Measurements from ENCODE around the gene APH1A. TPM values are rescaled to one million over a fixed set of nuclear protein-coding genes. Genes with fewer than 3 reads are reported as not detected.
"Not testable (repeated sequence)": the region's sequence is repeated elsewhere in the genome, so short reads cannot be mapped to it uniquely, and the experiment has no call there.

The APH1A gene
- total RNA-seq, 1 experiment from 2014 or later: 115 TPM

- no peak overlapping the region for H3K14ac ChIP-seq (ENCODE audit: insufficient read depth, low read length)
- no peaks in the 10 kb centered on the region; the same call in 1 of the 2 replicates for H3K27me3 Mint-ChIP-seq (ENCODE audit: low read depth)
- no peaks in the 10 kb centered on the region; the same call in 1 of the 2 replicates for H3K4me1 ChIP-seq (ENCODE audit: insufficient read depth, low read length)
- H4K20me1 ChIP-seq (ENCODE audit: control insufficient read depth, insufficient read depth, insufficient read length): no peaks in the 10 kb centered on the region
- no peak overlapping the region for H4K8ac ChIP-seq (replicated peaks; ENCODE audit: insufficient read length, low read depth, low read length)
- H3K27me3 ChIP-seq (ENCODE audit: insufficient read depth, low read length): no peaks in the 10 kb centered on the region
- H3K79me2 ChIP-seq (ENCODE audit: insufficient read depth, low read length): peaks cover 15% of the 10 kb centered on the region; the same call in 1 of the 2 replicates
- H3K56ac ChIP-seq (ENCODE audit: insufficient read length, low read depth, low read length): no peak overlapping the region
- H2AFZ ChIP-seq (ENCODE audit: low read length): no peak overlapping the region
- H3K79me1 ChIP-seq (ENCODE audit: insufficient read depth, low read depth, low read length, poor library complexity, severe bottlenecking): no peaks in the 10 kb centered on the region
- H3K23ac ChIP-seq (ENCODE audit: insufficient read length, low read depth, low read length): no peak overlapping the region
- H3K23me2 ChIP-seq (ENCODE audit: insufficient read length, low read depth, low read length, poor library complexity, severe bottlenecking): peaks cover 15% of the 10 kb centered on the region
- no peak overlapping the region for H3K27ac ChIP-seq (ENCODE audit: insufficient read length, low read depth, low read length)
- H2BK120ac ChIP-seq (ENCODE audit: low read depth, low read length, poor library complexity, severe bottlenecking): no peak overlapping the region
- H3K27ac Mint-ChIP-seq: peak overlapping the region in 1 of 3 experiments; percentile 69; a peak in 2 of 7 replicates
- H2BK20ac ChIP-seq (ENCODE audit: low read depth, low read length, poor library complexity, severe bottlenecking): no peak overlapping the region
- no peak overlapping the region for H2AK5ac ChIP-seq (ENCODE audit: insufficient read length, low read length)
- H3T11ph ChIP-seq (ENCODE audit: low read length): no peak overlapping the region
- H3K9me3 ChIP-seq (ENCODE audit: control insufficient read depth, low read depth, low read length): no peaks in the 10 kb centered on the region
- H3K36me3 Mint-ChIP-seq (ENCODE audit: insufficient read depth in 1 of 3, low read depth in 3 of 3): peaks cover 0 to 3% (median 0%) of the 10 kb centered on the region in 3 experiments; a peak in 1 of 7 replicates
- WGBS (ENCODE audit: extremely low coverage, insufficient read length, low lambda C conversion rate): no CpG with 5 or more reads among the region's 21 CpGs
- no peaks in the 10 kb centered on the region; a peak in 1 of 5 replicates for H3K9me3 Mint-ChIP-seq
- peaks cover 18 to 19% of the 10 kb centered on the region in 2 experiments for H3K4me1 Mint-ChIP-seq
- no peak for TF ChIP-seq CTCF (conservative IDR thresholded peaks at IDR 0.05)
- no peak overlapping the region for H2BK12ac ChIP-seq (ENCODE audit: insufficient read length, low read depth, low read length)
- H4K91ac ChIP-seq (ENCODE audit: insufficient read length, low read depth, low read length): no peak overlapping the region
- no peak overlapping the region for H2BK15ac ChIP-seq (ENCODE audit: low read depth, low read length)
- no peak overlapping the region for H3K9ac ChIP-seq (ENCODE audit: extremely low read depth, insufficient read length, low read length)
- no peak overlapping the region for H4K5ac ChIP-seq (ENCODE audit: insufficient read length, low read depth, low read length)
- no peak for DNase-seq
- H3K4ac ChIP-seq (ENCODE audit: low read depth, low read length): no peak overlapping the region
- no peak overlapping the region for H2BK5ac ChIP-seq (ENCODE audit: insufficient read length, low read length)
- H3K4me2 ChIP-seq (ENCODE audit: insufficient read depth, insufficient read length, low read length): no peak overlapping the region
- H3K4me3 Mint-ChIP-seq: peak overlapping the region in 1 of 2 experiments; percentile 57; a peak in 2 of 5 replicates
- no peak overlapping the region for H3K18ac ChIP-seq (ENCODE audit: insufficient read length, low read depth, low read length)
Measured at GRCh38 chr1:150237746-150238145, 31.1 kb downstream of the APH1A start.

- not testable (repeated sequence) for H3K14ac ChIP-seq (ENCODE audit: insufficient read depth, low read length); H3K9me3 Mint-ChIP-seq; H3K27me3 ChIP-seq (ENCODE audit: insufficient read depth, low read length); H2BK12ac ChIP-seq (ENCODE audit: insufficient read length, low read depth, low read length); H4K8ac ChIP-seq (replicated peaks; ENCODE audit: insufficient read length, low read depth, low read length); H3K23ac ChIP-seq (ENCODE audit: insufficient read length, low read depth, low read length); H3K27me3 Mint-ChIP-seq (ENCODE audit: low read depth); H3K27ac Mint-ChIP-seq; H3K9me3 ChIP-seq (ENCODE audit: control insufficient read depth, low read depth, low read length); H3K4me1 ChIP-seq (ENCODE audit: insufficient read depth, low read length); H3K79me1 ChIP-seq (ENCODE audit: insufficient read depth, low read depth, low read length, poor library complexity, severe bottlenecking); H3T11ph ChIP-seq (ENCODE audit: low read length); H2AK5ac ChIP-seq (ENCODE audit: insufficient read length, low read length); H2BK20ac ChIP-seq (ENCODE audit: low read depth, low read length, poor library complexity, severe bottlenecking); H3K36me3 Mint-ChIP-seq (ENCODE audit: insufficient read depth in 1 of 3, low read depth in 3 of 3); H3K4ac ChIP-seq (ENCODE audit: low read depth, low read length); H3K9ac ChIP-seq (ENCODE audit: extremely low read depth, insufficient read length, low read length); H3K18ac ChIP-seq (ENCODE audit: insufficient read length, low read depth, low read length); H4K5ac ChIP-seq (ENCODE audit: insufficient read length, low read depth, low read length); H3K4me3 Mint-ChIP-seq; DNase-seq; H2BK120ac ChIP-seq (ENCODE audit: low read depth, low read length, poor library complexity, severe bottlenecking); H2BK5ac ChIP-seq (ENCODE audit: insufficient read length, low read length); H2AFZ ChIP-seq (ENCODE audit: low read length); H4K91ac ChIP-seq (ENCODE audit: insufficient read length, low read depth, low read length); H3K56ac ChIP-seq (ENCODE audit: insufficient read length, low read depth, low read length); H4K20me1 ChIP-seq (ENCODE audit: control insufficient read depth, insufficient read depth, insufficient read length); H3K27ac ChIP-seq (ENCODE audit: insufficient read length, low read depth, low read length); H2BK15ac ChIP-seq (ENCODE audit: low read depth, low read length)
- H3K4me1 Mint-ChIP-seq: peaks cover 18 to 19% of the 10 kb centered on the region in 2 experiments
- peaks cover 15% of the 10 kb centered on the region for H3K23me2 ChIP-seq (ENCODE audit: insufficient read length, low read depth, low read length, poor library complexity, severe bottlenecking)
- H3K4me2 ChIP-seq (ENCODE audit: insufficient read depth, insufficient read length, low read length): peak overlapping the region; percentile 55
- WGBS (ENCODE audit: extremely low coverage, insufficient read length, low lambda C conversion rate): no CpG with 5 or more reads among the region's 13 CpGs
- peaks cover 17% of the 10 kb centered on the region; the same call in 1 of the 2 replicates for H3K79me2 ChIP-seq (ENCODE audit: insufficient read depth, low read length)
Measured at GRCh38 chr1:150237176-150237575, 31.6 kb downstream of the APH1A start.

Measured in H9 (cell line).